Measurements from ENCODE around the gene EVX2.

EVX2 gene

GRCh38 chr2:176122052-176122682, 38.4 kb upstream of the EVX2 start:
- no peak for DNase-seq

GRCh38 chr2:176121190-176122051, 37.7 kb upstream of the EVX2 start:
- DNase-seq: no peak

GRCh38 chr2:176120364-176121189, 36.8 kb upstream of the EVX2 start:
- no peak for DNase-seq

- DNase-seq: peak; percentile 15
Observed at GRCh38 chr2:176118601-176119339, 35.0 kb upstream of the EVX2 start.

- no peak for DNase-seq
Observed at GRCh38 chr2:176117823-176118371, 34.1 kb upstream of the EVX2 start.

- DNase-seq: no peak
Observed at GRCh38 chr2:176117162-176117822, 33.5 kb upstream of the EVX2 start.

GRCh38 chr2:176115883-176116813, 32.4 kb upstream of the EVX2 start, which contains the start of gene HOXD10:
Gene HOXD10 (plus strand): TSS chr2:176116778. CDS start chr2:176116834, 56 bp downstream.
- no peak for DNase-seq

- no peak for DNase-seq
Observed at GRCh38 chr2:176114930-176115625, 31.3 kb upstream of the EVX2 start.

GRCh38 chr2:176114120-176114929, 30.6 kb upstream of the EVX2 start:
- peak; percentile 95 for DNase-seq

GRCh38 chr2:176112375-176113302, 28.9 kb upstream of the EVX2 start:
- peak; percentile 31 for DNase-seq

- DNase-seq: peak; percentile 24
Observed at GRCh38 chr2:176111846-176112374, 28.1 kb upstream of the EVX2 start.

- peak; percentile 96 for DNase-seq
Observed at GRCh38 chr2:176111309-176111663, 27.5 kb upstream of the EVX2 start.

- peak; percentile 37 for DNase-seq
Observed at GRCh38 chr2:176110415-176111308, 26.9 kb upstream of the EVX2 start.

GRCh38 chr2:176109946-176110345, 26.2 kb upstream of the EVX2 start:
- DNase-seq: no peak

GRCh38 chr2:176109192-176109901, 25.6 kb upstream of the EVX2 start:
- DNase-seq: peak; percentile 35

- no peak for DNase-seq
Observed at GRCh38 chr2:176107731-176108181, 24.0 kb upstream of the EVX2 start.
